ENCODE results near the gene MOB1A. TPM values are rescaled to one million over a fixed set of nuclear protein-coding genes. Genes with fewer than 3 reads are reported as not detected.

MOB1A gene
- total and polyA plus RNA-seq, 2 of the 8 experiments (the other 6 are each of a cell fraction or from before 2014, with no cell fraction given), result 21.6 to 91.7 TPM

GRCh38 chr2:74152954-74153353 is 25.7 kb downstream of the MOB1A start:
- Histone ChIP-seq H2BK20ac (ENCODE audit: low read length) (no peak overlapping the region), H3K36me3 (ENCODE audit: control insufficient read depth in 2 of 4, insufficient read depth in 4 of 4, low read length in 3 of 4) (peaks cover 6 to 55% (median 23%) of the 10 kb centered on the region in 4 experiments; a peak in 6 of 8 replicates), H3K56ac (replicated peaks; ENCODE audit: insufficient read length, low read depth, low read length) (no peak overlapping the region), H3K9ac (replicated peaks in 1 of 4; ENCODE audit: extremely low read depth in 1 of 4, low read depth in 3 of 4, low read length in 3 of 4) (no peak overlapping the region), H3K14ac (ENCODE audit: insufficient read length) (no peak overlapping the region), H4K20me1 (replicated peaks in 1 of 2; ENCODE audit: control insufficient read depth in 1 of 2, insufficient read depth in 2 of 2, low read length in 2 of 2) (peaks cover 0 to 2% of the 10 kb centered on the region in 2 experiments), H3K4ac (replicated peaks; ENCODE audit: insufficient read length, low read depth, low read length) (no peak overlapping the region), H4K5ac (ENCODE audit: insufficient read length, low read depth, low read length) (no peak overlapping the region), H3K79me2 (ENCODE audit: control insufficient read depth in 1 of 2, insufficient read depth in 2 of 2, low read length in 2 of 2) (no peaks in the 10 kb centered on the region), H3K4me1 (replicated peaks in 1 of 4; ENCODE audit: control insufficient read depth in 3 of 4, insufficient read depth in 4 of 4, low read length in 3 of 4) (peaks cover 0 to 2% (median 0%) of the 10 kb centered on the region in 4 experiments; a peak in 3 of 7 replicates), H3K79me1 (ENCODE audit: low read depth, low read length) (no peaks in the 10 kb centered on the region), H3K18ac (ENCODE audit: extremely low read depth, low read length) (no peak overlapping the region), H2BK120ac (replicated peaks; ENCODE audit: low read depth, low read length) (no peak overlapping the region), H4K8ac (ENCODE audit: extremely low read depth, insufficient read depth, low read length) (no peak overlapping the region), H3K4me3 (ENCODE audit: extremely low read depth in 1 of 4, insufficient read depth in 2 of 4, low read depth in 3 of 4, low read length in 4 of 4) (no peak overlapping the region), H3K27me3 (replicated peaks in 1 of 4; ENCODE audit: control insufficient read depth in 3 of 4, extremely low read depth in 1 of 4, insufficient read depth in 3 of 4, low read length in 3 of 4) (no peaks in the 10 kb centered on the region), H3K23ac (ENCODE audit: insufficient read length) (no peak overlapping the region), H2BK5ac (ENCODE audit: low read depth, low read length) (no peak overlapping the region), H3K23me2 (ENCODE audit: low read depth, low read length) (peaks cover 7% of the 10 kb centered on the region; the same call in 1 of the 2 replicates), H3K9me3 (ENCODE audit: insufficient read depth in 2 of 2, low read depth in 1 of 2, low read length in 1 of 2) (no peaks in the 10 kb centered on the region), H4K91ac (replicated peaks; ENCODE audit: insufficient read length, low read length) (no peak overlapping the region), H2BK12ac (ENCODE audit: low read depth, low read length) (no peak overlapping the region), H2BK15ac (ENCODE audit: low read length) (no peak overlapping the region), H3K27ac (ENCODE audit: low read depth, low read length) (no peak overlapping the region), H2AFZ (ENCODE audit: low read length) (no peak overlapping the region), H2AK5ac (ENCODE audit: low read depth, low read length) (no peak overlapping the region), H3K4me2 (ENCODE audit: insufficient read depth in 1 of 2, low read depth in 2 of 2, low read length in 2 of 2) (no peak overlapping the region)
- no peak for TF ChIP-seq FOSL1 (IDR thresholded peaks at IDR 0.05; ENCODE audit: insufficient read depth, low read depth, low read length)
- no peak for TF ChIP-seq SIN3A (conservative IDR thresholded peaks at IDR 0.05 in 1 of 2, IDR thresholded peaks at IDR 0.05 in 1 of 2; ENCODE audit: low read depth in 1 of 2, low read length in 2 of 2)
- no peak for TF ChIP-seq EGR1 (IDR thresholded peaks at IDR 0.05; ENCODE audit: borderline replicate concordance, low read depth, low read length)
- TF ChIP-seq CHD2 (IDR thresholded peaks at IDR 0.05; ENCODE audit: low read length), result no peak
- no peak for TF ChIP-seq TBP (IDR thresholded peaks at IDR 0.05; ENCODE audit: low read depth, low read length)
- FAIRE-seq (no peak), DNase-seq (ENCODE audit: low read depth in 1 of 2, low spot score in 2 of 2) (no peak)
- POLR2A ChIA-PET (ENCODE audit: partially characterized antibody), result interaction anchor here (1.5 to 68.3 kb wide), 4 partner anchors 13 to 167 kb away, joined by 3 to 2699 read pairs (median 4); partner anchors contain the start of genes MOB1A and MTHFD2
- WGBS, 2 experiments (ENCODE audit: extremely low coverage in 1 of 2, insufficient coverage in 1 of 2, insufficient read length in 1 of 2, insufficient replicate concordance in 2 of 2, low coverage in 1 of 2, low lambda C conversion rate in 2 of 2, missing lambda C conversion rate in 1 of 2), result 92% methylated on average over 2 of the region's 2 CpGs; no CpG with 5 or more reads in 1 of the 2 experiments
- CTCF ChIA-PET (ENCODE audit: partially characterized antibody), result interaction anchor here (0.9 to 1.8 kb wide), 3 partner anchors 8 to 332 kb away, joined by 3 to 6 read pairs (median 4); no protein-coding TSS in a partner anchor

Data from H1 (cell line).